A549 treated with dexamethasone at 1 μM for 4 hours (cell line): ENCODE measurements around the gene NOL6. TPM values are rescaled to one million over a fixed set of nuclear protein-coding genes. Genes with fewer than 3 reads are reported as not detected.

Experiments
- total RNA-seq: library from RNA; stranded (reverse); fragments of 200-300 nt; extraction: Qiagen RNA extraction; gene quantifications from 5 replicates; pipeline ENCODE4 v1.2.3, GENCODE V29; 2022

Gene NOL6
- 65.1 to 79.6 TPM (median 79.1 TPM) in 5 replicates for total RNA-seq

GRCh38 chr9:33473643-33474352 is at the start of gene NOL6:
Gene NOL6, minus strand, starts transcription at chr9:33473924. Its CDS starts 82 bp downstream, at chr9:33473842.

GRCh38 chr9:33446946-33447798 is 26.6 kb downstream of the NOL6 start, which contains the start of gene AQP3:
Gene AQP3, minus strand, starts transcription at chr9:33447593. Its CDS starts 63 bp downstream, at chr9:33447530.

Other genes starting within 250 kb of the NOL6 start
- gene SPINK4, start 233.8 kb downstream of the NOL6 start, total RNA-seq = not detected in 5 replicates
- gene BAG1, start 209.2 kb downstream of the NOL6 start, total RNA-seq = 109 to 119 TPM (median 114 TPM) in 5 replicates
- 61.5 to 75.7 TPM (median 63.9 TPM) in 5 replicates for gene CHMP5, start 208.9 kb downstream of the NOL6 start, total RNA-seq
- gene NFX1, start 183.4 kb downstream of the NOL6 start, total RNA-seq = 28.8 to 35.6 TPM (median 34.1 TPM) in 5 replicates
- 0.14 to 0.67 TPM (median 0.33 TPM) in 5 replicates for gene AQP7, start 71.4 kb downstream of the NOL6 start, total RNA-seq
- 18.7 to 34.8 TPM (median 28.9 TPM) in 5 replicates for gene AQP3, start 26.3 kb downstream of the NOL6 start, total RNA-seq
- 4.0 to 10.0 TPM (median 6.1 TPM) in 5 replicates for gene ANKRD18B, start 50.3 kb upstream of the NOL6 start, total RNA-seq